ENCODE data around the gene PYURF.

PYURF gene, protein sequence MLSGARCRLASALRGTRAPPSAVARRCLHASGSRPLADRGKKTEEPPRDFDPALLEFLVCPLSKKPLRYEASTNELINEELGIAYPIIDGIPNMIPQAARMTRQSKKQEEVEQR

DNA sequence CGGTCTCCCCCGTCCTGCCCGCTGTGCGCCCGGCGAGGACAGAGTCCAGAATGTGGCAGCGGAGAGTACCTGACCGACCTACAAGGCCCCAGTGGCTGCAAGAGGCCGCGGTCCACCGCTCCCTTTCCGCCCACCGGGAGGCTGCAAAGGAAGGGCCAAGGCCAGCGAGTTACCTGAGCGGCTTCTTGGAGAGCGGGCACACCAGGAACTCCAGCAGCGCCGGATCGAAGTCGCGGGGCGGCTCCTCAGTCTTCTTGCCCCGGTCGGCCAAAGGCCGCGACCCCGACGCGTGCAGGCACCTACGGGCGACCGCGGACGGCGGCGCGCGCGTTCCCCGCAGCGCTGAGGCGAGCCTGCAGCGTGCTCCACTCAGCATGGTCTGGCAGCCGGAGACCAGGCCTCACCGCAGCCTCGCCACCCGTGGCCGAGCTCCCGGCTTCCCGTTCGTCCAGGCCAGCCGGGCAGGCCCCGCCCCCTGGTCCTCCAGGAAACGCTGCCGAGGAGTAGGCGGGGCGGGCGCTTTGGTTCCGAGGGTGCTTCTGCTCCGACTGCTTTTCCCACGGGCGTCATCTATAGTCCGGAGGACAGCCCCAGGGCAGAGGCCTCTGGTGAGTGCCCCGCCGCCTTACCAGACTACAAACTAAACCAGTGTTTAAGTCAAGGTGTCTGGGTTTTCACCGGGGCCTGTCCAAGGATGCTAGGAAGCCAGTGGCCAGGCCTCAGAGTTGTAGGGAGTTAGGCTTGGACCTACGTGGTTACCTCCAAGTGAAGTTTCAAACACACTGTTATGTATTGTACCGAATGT lies at the start of gene PYURF:
Gene PYURF (minus strand): TSS at position 452 of the 805 bp plus-strand sequence. CDS start 76 bp downstream, at position 376.
- DNase-seq = peak; percentile 93

DNA sequence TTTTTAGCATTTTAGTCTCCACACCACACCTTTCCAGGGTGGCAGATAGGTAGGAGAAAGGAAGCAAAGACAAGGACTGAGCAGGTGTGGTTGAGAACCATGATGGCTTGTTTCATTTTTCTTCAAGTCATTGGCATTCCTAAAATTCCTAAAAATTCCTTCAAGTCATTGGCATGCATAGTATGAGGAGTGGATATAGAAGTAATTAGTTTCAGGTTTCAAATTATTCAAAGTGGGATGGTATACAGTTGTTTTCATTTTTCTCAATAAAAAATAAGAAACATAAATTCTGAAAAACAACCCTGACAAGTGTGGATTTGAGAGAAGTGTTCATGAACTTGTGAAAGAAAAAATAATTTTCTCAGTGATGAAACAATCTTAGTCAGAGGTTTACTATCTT lies 46.4 kb upstream of the PYURF start:
- peak; percentile 43 for DNase-seq

DNA sequence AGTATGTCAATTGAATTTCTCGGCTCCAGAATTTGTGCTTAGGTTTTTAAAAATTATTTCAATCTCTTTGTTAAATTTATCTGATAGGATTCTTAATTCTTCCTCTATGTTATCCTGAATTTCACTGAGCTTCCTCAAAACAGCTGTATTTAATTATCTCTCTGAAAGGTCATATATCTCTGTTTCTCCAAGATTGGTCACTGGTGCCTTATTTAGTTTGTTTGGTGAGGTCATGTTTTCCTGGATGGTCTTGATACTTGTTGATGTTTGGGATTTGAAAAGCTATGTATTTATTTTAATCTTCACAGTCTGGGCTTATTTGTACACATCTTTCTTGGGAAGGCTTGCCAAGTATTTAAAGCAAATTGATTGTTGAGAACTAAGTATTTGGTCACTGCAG lies 44.0 kb upstream of the PYURF start:
- DNase-seq = no peak

DNA sequence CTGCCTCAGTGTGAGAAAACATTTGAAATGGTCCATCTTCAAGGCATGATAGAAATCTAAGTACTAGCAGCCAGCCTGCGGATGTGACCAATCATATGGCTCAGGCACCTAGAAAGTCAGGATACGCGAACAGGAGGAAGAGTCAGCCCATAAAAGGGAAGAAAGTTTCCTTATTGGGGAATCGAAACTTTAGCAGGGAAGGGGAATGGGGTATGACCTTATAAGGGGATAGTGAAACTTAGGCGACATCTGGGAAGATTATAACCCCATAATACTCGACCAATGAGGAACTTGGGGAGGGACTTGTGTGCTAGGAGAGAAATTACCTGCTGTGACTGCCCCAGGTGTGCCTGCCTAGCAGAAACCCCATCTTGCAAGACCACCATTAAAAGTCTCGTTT lies 26.2 kb upstream of the PYURF start:
- DNase-seq = no peak

DNA sequence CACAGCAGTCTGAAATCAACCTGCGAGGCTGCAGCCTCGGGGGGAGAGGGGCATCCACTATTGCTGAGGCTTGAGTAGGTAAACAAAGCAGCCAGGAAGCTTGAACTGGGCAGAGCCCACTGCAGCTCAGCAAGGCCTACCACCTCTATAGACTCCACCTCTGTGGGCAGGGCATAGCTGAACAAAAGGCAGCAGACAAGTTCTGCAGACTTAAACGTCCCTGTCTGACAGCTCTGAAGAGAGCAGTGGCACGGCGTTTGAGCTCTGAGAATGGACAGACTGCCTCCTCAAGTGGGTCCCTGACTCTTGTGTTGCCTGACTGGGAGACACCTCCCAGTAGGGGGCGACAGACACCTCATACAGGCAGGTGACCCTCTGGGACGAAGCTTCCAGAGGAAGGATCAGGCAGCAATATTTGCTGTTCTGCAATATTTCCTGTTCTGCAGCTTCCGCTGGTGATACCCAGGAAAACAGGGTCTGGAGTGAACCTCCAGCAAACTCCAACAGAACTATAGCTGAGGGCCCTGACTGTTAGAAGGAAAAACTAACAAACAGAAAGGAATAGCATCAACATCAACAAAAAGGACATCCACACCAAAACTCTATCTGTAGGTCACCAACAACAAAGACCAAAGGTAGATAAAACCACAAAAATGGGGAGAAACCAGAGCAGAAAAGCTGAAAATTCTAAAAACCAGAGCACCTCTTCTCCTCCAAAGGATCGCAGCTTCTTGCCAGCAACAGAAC lies 15.9 kb upstream of the PYURF start:
- DNase-seq = peak; percentile 56

DNA sequence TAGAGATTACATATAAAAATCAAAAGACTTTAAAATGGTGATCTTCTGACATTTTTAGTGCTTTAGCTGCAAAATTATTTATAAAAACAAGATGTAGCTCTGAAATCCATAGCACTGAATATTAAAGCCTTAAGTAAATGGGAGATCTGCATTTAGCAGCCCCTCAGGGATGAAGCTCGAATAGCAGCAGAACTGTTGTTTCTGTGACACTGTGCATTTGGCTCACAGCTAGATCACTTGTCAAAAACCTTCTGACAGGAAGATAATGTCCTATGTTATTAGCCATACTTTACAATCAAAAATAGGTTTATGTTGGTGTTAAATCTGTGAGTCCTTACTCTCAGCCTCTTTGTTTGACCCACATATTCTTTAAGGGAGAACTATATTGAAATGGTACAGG lies 14.1 kb upstream of the PYURF start:
- DNase-seq = no peak

DNA sequence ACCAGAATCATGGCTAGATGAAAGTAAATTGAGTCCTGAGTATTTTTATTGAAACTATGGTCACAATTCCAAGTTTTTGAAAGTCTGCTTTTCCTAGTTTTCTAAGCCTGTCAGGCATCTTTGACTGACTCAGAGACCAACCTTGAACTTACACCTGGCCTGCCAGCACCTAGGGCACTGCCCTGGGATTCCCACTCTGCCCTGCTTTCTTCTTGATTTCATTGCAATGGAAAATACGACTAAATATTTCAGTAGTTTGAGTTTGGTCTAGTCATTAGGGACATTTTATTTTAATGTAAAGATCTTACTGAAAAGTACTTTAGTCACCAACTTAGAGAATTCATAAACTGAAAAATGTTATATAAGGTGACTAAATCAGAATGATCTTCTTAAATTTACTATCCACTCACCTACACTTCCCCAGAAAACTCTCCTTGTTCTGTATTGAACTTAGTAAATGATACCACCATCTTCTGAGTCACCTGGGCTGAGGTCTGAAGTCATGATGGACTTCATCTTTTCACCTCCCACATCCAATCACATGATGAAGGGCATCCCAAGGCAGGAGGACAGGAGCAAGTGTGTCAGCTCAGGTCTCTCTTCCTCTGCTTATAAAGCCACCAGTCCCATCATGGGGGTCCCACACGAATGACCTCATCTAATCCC lies 11.6 kb upstream of the PYURF start:
- DNase-seq = no peak

DNA sequence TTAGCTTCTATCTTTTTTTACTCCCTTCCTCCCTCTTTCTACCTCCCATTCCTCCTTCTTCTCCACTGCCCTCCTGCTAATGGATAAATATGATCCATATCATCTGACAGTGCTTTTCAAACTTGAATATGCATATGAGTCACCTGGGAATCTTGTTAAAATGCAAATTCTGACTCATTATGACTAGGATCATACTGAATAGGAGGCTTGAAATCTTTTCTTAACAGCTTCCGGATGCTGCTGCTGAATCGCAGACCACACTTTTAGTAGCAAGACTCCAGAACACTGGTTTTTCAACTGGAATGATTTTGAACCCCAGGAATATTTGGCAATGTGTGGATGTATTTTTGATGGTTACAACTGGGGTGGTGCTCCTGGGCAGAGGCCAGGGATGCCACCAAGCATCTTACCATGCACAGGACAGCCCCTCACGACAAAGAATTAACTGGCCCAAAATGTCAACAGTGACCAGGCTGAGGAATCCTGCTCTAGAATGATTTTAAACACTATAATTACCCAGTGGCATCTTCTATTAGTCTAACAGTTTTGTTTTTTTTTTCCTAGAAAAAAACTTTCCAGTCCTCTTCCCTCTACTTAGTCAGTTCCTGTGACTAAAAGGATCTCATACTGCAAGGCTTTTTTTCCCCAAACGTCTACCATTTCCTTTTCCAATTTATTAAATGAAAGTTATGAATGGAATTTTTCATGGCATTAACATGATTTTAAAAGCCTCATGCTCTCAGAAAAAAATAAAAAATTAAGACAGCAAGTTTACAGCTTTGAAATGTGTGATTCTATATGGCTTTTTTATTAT lies 10.6 kb upstream of the PYURF start:
- DNase-seq = peak; percentile 94

DNA sequence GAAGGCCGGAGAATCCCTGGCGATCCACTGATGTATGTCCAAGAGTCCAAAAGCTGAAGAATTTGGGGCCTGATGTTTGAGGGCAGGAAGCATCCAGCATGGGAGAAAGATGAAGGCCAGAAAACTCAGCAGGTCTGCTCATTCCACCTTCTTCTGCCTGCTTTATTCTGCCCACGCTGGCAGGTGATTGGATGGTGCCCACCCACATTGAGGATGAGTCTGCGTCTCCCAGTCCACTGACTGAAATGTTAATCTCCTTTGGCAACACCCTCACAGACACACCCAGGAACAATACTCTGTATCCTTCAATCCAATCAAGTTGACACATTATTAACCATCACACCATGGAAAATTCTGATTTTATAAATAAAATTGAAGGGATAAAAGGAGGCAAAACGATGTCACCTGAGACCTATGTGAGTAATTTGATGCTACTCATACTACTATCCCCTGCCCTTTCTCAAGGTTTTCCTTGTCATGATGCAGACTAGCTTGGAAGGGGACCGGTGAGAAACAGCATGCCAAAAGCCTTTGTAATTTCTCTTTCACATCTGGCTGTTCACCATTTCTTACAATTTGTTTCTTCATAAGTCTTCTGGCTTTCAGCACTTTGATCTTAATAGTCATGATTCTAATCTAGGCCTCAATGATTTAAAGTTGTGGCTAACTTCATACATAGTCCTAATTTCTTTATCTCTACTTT lies 9.7 kb upstream of the PYURF start:
- DNase-seq = peak; percentile 80

DNA sequence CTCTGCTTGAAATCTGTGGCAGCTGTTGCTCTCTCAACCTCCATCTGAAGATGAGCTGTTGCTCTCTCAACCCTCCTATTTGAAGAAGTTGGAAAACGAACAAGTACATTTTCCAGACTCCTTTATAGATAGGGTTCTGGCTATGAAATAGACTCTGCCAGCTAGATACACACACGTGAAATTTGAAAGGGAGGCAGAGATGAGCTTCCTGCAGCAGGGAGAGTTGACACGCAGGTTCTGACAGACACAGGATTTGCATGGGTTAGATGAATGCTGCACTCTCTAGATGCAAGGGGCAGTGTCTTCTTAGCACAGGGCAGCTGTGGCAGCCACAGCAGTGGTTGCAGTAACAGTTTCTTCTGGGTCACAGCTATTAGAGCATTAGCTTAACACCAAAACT lies 8.0 kb upstream of the PYURF start:
- peak; percentile 10 for DNase-seq

DNA sequence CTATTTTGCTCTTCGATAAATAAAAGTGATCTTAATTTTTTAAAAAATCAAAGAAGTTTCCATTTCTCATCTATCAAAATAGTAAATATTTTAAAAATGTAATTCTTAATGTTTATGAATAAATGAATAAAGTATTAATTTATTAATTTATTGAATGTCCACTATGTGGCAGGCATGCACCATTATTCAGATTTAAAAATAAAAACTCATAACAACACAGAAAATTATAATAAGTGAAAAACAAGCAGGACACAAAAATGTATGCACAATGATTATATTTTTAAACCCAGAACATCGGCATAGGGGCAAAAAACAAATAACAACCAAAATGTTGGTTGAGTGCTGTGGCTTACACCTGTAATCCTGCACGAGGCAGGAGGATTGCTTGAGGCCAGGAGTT lies 5.3 kb upstream of the PYURF start:
- DNase-seq = peak; percentile 9

DNA sequence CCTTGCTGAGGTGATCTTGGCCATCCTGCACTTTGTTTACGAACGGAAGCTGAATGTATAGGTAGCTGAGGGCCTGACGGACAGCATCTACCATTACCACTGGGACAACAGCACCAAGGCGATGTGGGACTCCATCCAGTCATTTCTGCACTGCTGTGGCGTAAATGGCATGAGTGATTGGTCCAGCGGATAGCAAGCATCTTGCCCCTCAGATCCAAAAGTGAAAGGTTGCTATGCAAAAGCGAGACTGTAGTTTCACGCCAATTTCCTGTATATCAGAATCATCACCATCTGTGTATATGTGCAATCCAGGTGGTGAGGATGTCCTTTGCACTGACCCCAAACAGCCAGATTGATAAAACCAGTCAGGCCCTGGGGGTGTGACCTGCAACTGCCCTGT lies 4.2 kb upstream of the PYURF start:
- no peak for DNase-seq

DNA sequence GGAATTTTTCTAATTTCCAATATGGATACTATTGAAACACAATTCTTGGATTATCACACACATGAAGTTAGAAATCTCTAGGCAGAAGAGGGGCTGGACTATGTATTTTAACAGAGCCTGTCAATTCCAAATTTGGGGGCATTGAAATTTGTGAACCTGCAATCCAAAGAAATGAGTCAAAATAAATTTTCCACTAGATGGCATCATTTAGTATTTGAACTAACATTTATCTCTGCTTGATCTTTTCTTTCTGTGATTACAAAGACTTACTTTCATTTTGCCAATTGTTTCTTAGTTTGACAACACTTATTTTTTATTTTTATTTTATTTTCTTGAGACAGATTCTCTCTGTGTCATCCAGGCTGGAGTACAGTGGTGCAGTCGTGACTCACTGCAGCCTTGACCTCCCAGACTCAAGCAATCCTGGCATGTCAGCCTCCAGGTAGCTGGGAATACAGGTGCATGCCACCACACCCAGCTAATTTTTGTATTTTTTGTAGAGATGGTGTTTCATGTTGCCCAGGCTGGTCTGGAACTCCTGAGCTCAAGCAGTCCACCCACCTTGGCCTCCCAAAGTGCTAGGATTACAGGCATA lies 2.7 kb upstream of the PYURF start:
- peak; percentile 21 for DNase-seq

DNA sequence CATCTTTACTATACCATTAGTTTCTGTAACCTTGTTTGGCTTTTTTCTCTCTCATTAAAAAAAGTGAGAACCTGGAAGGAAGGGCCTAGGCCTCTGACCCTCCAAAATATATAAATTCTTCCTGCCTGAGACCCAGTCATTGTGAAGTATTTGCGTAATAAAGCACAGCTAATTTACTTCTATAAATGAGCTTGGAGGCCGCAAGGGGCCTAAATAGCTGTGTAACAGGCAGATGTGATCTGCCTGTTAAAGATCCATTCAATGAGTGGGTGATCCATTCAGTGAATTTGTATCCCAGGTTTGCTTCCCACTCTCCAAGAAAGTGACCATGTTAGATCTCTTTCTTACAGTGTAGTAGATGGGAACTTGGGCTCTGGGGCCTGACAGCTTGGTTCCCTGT lies 595 bp upstream of the PYURF start:
- DNase-seq = peak; percentile 11

DNA sequence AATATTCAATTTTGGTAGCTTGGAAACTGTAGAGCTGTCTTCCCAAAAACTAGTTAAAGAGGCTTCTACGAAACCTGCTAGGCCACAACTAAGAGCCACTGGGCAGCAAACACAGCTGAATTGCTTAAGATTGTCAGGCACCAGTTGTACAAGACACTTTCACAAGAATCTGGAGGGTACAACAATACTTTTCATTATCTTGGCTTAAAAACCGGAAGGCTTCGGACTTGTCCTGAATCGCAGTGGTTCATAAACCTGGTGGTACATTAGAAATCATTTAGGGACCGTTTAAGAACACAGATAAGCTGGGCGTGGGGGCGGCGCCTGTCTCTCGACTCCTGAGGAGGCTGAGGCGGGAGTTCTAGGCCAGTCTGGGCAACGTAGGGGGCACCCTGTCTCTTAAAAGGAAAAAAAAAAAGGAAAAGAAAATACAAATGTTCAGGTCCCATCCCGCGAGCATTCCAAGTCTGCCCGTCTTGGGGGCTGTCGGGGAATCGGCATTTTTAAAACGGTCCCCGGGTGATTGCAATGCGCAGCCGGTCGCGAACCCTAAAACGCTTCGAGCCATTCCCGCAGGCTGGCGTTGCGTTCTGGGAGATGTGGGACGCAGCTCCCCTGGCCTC lies 763 bp downstream of the PYURF start:
- DNase-seq = peak; percentile 35

DNA sequence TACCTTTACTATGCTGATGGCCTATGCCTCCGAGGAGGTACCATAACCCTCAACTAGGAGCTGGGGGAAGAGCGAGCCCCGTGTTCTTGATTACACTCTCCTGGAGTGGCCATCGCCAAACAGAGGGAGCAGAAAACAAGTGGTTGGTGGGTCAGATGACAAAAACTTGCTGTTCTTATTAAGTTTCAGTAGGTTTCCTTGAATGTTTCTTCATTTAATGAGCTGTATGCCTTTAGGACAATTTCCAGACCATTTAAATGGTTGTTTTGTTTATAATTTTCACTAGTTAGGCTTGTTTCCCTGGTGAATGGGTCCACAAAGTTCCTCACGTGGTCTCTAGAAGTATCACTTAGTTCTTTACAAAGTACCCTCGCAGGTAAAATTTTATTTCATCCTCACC lies 4.7 kb downstream of the PYURF start:
- no peak for DNase-seq

DNA sequence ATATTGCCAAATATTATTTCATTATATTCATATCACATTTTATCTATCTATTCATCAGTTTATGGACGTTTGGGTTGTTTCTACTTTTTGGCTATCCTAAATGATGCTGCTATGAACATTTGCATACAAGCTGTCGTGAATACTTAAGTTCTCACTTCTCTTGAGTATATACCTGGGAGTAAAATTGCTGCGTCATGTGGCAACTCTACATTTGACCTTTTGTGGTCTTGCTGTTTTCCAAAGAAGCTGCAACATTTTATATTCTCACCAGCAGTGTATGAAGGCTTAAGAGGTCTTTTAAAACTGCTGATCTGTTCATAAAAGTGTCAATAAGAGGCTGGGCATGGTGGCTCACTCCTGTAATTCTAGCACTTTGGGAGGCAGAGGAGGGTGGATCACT lies 5.8 kb downstream of the PYURF start:
- no peak for DNase-seq

DNA sequence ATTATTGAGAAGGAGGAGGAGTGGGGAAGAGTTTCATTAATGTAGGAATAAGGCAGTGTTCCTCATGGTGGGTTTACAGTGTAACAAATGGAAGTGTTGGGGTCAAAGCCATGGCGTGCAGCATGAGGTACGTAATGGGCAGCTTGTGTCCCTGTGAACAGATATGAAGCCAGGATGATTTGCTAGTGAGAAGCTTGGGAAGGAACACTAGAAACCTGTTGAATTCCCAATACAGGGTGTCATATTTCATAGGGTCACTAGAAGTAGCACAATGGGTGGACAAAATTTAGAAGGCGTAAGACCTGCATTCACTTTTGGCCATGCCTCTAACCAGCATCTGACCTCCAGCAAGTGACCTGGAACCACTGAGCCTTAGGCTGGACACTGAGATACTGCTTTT lies 6.8 kb downstream of the PYURF start:
- DNase-seq = no peak

DNA sequence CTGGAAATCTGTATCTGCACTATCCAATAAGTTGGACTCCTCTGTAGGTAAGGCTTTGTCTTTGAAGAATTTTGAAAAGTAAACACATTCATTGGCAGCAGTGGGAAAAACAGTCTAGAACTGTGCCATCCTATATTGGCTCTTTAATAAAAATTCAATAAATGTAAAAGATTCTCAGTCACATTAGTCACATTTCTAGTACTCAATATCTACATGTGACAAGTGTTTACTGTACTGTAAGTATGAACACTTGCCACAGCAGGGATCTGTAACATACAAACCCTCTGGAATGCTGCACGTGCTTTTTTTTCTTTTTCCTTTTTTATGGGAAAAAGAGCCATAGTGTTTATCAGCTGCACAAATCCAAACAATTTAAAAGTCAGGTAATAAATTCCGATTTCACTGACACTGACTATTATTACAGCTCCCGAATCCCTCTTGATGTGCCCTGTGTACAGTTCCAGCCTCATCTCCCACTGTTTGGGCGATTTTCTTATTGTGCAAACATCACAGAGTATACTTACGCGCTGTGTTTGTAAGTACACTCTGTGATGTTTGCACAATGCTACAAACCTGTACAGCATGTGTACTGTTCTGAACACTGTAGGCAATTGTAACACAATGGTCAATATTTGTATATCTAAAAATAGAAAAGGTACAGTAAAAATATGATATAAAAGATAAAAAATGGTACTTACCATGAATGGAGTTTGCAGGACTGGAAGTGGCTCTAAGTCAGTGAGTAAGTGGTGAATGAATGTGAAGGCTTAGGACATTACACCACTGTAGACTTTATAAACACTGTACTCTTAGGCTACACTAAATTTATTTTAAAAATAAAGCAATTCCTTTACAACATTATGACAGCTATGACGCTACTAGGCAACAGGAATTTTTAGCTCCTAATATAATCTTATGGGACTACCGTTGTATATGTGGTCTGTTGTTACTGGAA lies 8.7 kb downstream of the PYURF start:
- no peak for DNase-seq

DNA sequence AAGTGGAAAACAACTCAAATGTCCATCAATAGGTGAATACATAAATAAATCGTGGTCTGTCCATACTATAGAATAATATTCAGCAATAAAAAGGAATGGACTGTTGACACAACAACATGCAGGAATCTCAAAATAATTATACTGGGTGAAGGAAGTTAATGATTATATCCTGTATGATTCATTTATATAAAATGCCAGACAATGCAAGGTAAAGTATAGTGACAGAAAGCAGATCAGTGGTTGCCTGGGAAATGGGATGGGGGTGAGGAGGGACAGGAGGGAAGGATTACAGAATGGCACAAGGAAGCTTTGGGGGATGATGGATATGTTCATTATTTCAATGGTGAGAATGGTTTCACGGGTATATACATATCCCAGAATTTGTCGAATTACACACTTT lies 12.3 kb downstream of the PYURF start:
- no peak for DNase-seq

Data from fibroblast of skin of right biceps (primary cell).